GM21447 (cell line): ENCODE measurements around the gene GPR156.
"Not testable (repeated sequence)": the region's sequence is repeated elsewhere in the genome, so short reads cannot be mapped to it uniquely, and the experiment has no call there.

ENCODE experiments used
- ATAC-seq: cut with Tn5 transposase; IDR thresholded peaks from one replicate; pipeline ENCODE4 v1.9.1; 2021; ENCODE audit not compliant: unreplicated experiment

GPR156 gene

DNA sequence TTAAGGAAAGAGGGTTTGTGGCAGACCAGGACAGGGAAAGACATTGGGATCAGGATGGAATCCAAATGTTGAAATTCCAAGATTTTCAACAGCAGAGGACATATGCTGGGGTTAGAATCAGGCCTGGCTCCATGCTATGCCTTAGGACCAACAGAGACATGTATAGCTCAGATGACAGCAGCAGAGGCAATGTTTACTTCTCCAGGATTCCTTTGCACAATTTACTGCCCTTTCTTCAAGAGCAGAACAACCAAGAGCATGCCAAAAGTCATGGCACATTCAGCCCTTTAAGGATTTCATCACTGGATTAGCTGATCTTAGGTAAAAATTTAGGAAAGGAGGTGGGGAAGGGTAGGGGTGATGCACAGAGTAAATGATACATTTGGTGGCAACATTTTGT, 121.2 kb downstream of the GPR156 start:
- no peak for ATAC-seq

- no peak for ATAC-seq
Observed at GRCh38 chr3:120163026-120163425, 122.0 kb downstream of the GPR156 start.

DNA sequence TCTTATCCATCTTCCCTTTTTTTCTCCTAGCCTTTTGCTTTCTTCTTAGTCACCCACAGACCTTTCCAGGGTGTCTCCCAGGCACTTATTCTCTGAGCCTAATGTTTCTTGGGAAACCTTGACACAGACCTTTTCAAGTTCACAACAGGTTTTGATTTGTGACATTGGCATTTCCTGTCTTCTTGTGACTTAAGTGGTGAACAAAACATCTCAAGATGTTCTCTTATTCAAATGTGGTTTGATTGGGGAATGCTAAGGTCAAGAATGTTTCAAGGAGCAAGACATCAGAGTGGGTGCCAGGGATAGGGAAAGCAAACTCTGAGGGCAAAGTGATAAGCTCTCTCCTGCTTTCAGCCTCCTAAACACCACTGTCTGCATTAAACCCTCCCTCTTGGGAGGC, 122.6 kb downstream of the GPR156 start:
- ATAC-seq = no peak

GRCh38 chr3:120161902-120162301, 123.1 kb downstream of the GPR156 start:
- ATAC-seq = no peak

- no peak for ATAC-seq
Observed at GRCh38 chr3:120160050-120160449, 125.0 kb downstream of the GPR156 start.

- no peak for ATAC-seq
Observed at GRCh38 chr3:120157681-120158080, 127.3 kb downstream of the GPR156 start.

DNA sequence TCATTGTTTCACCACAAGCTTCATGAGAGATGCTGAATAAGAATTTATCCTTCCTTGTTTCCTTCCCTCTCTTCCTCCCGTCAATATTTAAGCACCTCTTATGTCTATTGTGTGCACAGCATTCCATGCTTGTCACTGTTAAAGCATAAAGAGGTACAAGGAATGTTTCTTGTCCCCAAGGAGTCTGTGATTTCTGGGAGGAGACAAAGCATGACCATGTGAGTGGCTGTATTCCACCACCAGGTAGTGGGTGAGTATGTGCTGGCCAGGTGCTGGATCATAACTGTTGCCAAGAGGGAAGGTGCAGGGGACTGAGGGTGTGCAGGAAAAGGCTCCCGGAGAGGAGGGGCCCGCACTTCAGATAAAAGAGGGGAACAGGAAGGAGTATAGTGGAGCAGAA, 127.9 kb downstream of the GPR156 start:
- no peak for ATAC-seq

DNA sequence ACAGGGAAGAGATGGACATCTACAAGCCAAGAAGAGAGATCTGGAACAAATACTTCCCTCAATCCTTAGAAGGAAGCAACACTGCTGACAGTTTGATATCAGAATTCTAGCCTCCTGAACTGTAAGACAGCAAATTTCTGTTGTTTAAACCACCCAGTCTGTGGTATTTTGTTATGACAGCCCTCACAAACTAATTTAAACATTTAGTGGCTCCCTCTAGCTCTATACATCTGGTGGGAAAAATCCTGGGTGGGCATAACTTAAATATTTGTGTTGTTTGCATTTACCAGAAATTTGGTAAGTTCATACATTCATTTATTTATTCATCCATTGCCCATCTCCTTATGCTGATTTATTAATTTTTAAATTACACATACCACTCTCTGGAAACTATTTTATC, 128.3 kb downstream of the GPR156 start:
- no peak for ATAC-seq

DNA sequence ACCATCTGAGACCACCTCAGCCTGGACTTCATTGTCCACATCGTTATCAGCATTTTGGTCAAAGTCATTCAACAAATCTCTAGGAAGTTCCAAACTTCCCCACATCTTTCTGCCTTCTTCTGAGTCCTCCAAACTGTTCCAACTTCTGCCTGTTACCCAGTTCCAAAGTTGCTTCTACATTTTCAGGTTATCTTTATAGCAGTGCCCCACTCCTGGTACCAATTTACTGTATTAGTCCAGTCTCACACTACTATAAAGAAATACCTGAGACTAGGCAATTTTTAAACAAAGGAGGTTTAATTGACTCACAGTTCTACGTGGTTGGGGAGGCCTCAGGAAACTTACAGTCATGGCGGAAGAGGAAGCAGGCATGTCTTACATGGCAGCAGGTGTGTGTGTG, 129.3 kb downstream of the GPR156 start:
- not testable (repeated sequence) for ATAC-seq

- no peak for ATAC-seq
Observed at GRCh38 chr3:120155108-120155507, 129.9 kb downstream of the GPR156 start.

GRCh38 chr3:120153294-120153693, 131.7 kb downstream of the GPR156 start:
- ATAC-seq = no peak

- no peak for ATAC-seq
Observed at GRCh38 chr3:120151791-120152190, 133.2 kb downstream of the GPR156 start.

DNA sequence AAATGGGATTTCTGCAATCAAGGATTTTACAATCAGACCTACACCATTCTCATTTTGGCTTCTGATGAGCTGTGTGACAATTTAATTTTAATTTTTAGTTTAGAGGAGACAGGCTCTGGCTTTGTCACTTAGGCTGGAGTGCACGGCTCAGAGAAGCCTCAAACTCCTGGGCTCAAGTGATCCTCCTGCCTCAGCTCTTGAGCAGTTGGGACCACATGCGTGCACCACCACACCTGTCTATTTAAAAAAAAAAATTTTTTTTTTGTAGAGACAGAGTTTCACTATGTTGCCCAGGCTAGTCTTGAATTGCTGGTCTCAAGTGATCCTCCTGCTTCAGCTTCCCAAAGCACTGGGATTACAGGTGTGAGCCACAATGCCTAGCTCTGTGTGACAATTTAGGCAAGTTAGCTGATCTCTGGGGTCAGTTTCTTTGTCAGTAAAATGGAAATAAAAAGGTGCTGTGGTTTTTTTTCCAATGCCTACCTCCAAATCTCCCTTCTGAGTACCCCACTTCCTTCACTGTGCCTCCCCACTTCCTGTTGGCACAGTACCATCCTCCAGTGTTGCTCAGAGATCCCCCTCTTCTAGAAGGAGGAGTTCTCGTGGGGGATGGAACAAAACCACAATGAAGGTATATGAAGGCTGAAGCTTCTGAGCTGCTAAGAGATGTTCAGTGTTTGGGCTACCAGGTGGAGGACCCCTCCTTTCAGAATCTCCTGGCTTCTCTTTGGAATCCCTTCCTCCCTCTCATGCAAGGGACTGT, 136.7 kb downstream of the GPR156 start:
- no peak for ATAC-seq

- no peak for ATAC-seq
Observed at GRCh38 chr3:120147072-120147871, 137.8 kb downstream of the GPR156 start.

- no peak for ATAC-seq
Observed at GRCh38 chr3:120145542-120146285, 139.3 kb downstream of the GPR156 start.

GRCh38 chr3:120144267-120144666, 140.8 kb downstream of the GPR156 start:
- ATAC-seq = no peak

- ATAC-seq = no peak
Observed at GRCh38 chr3:120143676-120144075, 141.3 kb downstream of the GPR156 start.

DNA sequence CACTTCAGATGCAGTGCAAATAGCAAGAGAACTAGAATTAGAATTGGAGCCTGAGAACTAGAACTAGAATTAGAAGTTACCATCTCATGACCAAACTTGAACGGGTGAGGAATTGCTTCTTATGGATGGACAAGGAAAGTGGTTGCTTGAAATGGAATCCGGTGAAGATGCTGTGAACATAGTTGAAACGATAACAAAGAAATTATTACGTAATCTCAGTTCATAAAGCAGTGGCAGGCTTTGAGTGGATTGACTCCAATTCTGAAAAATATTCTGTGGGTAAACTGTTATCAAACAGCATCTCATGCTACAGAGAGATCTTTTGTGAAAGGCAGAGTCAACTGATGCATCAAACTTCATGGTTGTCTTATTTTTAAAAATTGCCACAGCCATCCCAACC, 142.8 kb downstream of the GPR156 start:
- no peak for ATAC-seq

DNA sequence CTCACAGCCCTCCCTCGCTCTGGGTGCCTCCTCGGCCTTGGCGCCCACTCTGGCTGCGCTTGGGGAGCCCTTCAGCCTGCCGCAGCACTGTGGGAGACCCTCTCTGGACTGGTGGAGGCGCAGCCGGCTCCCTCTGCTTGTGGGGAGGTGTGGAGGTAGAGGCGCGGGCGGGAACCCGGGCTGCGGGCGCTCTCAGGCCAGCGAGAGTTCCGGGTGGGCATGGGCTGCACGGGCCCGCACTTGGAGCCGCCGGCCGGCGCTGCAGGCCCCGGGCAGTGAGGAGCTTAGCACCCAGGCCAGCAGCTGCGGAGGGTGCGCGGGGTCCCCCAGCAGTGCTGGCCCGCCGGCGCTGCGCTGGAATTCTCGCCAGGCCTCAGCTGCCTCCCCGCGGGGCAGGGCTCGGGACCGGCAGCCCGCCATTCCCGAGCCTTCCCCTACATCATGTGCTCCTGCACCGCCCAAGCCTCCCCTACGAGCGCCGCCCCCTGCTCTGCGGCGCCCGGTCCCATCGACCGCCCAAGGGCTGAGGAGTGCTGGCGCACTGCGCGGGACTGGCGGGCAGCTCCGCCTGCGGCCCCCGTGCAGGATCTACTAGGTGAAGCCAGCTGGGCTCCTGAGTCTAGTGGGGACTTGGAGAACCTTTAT, 144.8 kb downstream of the GPR156 start:
- no peak for ATAC-seq

DNA sequence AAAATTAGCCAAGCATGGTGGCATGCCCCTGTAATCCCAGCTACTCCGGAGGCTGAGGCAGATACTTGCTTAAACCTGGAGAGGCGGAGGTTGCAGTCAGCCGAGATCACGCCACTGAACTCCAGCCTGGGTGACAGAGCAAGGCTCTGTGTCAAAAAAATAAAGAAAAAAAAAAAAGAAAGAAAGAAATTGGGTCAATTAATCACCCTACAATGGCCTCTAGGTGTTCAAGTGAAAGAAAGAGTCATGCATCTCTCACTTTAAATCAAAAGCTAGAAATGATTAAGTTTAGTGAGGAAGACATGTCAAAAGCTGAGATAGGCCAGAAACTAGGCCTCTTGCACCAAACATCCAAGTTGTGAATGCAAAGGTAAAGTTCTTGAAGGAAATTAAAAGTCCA, 145.9 kb downstream of the GPR156 start:
- ATAC-seq = no peak

GRCh38 chr3:120137548-120137947, 147.5 kb downstream of the GPR156 start:
- ATAC-seq = no peak
